Activated naive CD4-positive, alpha-beta T cell treated with Interleukin-2 at 50 U/mL for 16 hours (primary cell): ENCODE results near the gene PJA2.

Experiments used
- DNase-seq: peaks from one replicate; pipeline ENCODE4 v3.0.0-alpha.2; 2020

Gene PJA2

DNA sequence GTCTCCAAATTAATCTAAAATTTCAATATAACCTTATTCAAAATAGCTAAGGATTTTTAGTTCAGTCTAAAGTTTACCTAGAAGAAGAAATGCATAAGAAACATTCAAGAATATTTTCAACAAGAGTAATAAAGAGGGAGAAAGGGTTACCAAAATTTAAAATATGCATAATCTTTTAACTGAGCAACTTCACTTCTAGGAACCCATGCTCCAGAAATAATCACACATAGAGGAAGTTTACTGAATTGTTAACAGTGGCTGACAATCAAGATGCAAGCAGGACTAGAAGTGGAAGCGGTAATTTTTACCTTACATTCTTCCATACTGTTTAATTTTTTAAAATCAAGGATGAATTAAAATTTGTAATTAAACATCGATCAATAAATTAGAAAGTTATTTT lies 1.9 kb downstream of the PJA2 start:
- DNase-seq = no peak

DNA sequence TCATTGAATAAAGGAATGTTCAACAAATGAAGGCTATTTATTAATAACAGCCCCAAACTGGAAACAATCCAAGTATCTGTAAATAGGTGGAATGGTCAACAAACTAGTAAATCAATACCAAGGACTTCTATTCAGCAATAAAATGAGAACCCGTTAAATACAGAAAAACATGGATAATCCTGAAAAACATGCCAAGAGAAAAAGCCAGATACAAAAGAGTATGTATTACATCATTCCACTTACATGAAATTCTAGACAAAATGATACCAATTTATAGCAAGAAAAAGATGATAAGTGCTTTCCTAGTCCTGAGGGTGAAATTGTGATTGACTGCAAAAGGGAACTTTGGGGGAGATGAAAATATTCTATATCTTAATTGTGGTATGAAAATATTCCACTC lies 3.1 kb downstream of the PJA2 start:
- no peak for DNase-seq

DNA sequence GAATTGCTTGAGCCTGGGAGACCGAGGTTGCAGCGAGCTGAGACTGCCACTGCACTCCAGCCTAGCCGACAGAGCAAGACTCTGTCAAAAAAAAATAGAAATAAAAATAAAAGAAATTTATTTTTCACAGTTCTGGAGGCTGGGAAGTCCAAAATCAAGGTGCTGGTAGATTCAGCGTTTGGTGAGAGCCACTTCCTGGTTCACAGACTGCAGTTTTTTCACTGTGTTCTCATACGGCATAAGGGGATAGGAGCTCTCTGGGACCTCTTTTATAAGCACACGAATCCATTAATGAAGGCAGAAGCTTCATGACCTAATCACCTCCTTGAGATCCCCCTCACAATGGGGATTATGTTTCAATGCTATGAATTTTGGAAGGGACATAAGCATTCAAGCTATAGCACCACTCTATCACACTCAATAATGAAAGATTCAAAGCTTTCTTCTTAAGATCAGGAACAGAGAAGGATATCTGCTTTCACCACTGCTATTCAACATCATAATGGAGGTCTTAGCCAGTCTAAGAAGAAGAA lies 5.3 kb downstream of the PJA2 start:
- no peak for DNase-seq

DNA sequence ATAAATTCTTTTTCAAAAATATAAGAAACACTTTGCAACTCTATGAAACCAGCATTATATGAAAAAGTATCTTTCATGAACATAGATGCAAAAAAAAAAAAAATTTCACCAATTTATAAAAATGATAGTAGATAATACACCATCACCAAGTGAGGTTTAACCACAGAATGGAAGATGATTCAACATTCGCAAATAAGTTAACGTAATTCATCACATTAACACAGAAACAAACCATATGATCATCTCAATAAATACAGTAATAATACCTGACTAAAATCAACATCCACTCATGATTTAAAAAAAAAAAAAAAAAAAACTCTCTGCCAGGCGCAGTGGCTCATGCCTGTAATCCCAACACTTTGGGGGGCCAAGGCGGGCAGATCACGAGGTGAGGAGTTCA lies 6.3 kb downstream of the PJA2 start:
- DNase-seq = no peak

DNA sequence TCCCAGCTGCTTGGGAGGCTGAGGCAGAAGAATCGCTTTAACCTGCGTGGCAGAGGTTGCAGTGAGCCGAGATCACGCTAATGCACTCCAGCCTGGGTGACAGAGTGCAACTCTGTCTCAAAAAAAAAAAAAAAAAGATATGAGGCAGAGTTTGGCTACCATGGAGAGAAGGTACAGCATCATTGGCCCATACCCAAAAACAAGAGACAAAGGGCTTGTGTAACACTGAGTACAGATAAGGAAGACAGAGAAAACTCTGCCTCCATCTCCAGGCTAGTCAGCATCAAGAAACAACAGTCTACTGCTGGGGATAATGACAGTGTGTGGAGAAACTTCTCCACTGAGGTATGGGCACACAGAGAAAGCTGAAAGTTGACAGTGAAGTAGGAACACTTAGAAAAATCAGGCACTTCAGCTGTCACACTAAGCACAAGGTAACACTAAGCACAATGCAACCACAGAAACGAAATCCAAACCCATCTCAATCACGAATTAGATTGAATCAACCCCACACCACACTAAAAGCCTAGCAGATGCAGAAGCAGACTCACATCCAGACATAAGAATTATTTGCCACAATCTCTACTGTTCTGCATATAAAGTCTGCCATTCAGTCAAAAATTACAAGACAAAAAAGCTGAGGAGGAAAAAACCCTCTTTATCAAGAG lies 10.5 kb downstream of the PJA2 start:
- DNase-seq = no peak

DNA sequence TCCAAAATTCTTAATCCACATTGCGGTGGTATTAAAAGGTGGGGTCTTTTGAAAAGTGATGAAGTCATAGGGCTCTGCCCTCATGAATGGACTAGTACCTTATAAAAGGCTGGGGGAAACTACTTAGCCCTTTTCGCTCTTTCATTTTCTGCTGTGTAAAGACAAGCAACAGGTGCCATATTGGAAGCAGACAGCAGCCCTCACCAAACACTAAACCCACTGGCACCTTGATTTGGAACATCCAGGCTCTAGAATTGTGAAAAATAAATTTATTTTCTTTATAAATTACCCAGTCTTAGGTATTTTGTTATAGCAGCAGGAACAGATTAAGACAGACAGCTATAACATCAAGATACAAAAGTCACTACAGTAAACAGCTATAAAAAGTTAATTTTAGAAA lies 12.8 kb downstream of the PJA2 start:
- no peak for DNase-seq

DNA sequence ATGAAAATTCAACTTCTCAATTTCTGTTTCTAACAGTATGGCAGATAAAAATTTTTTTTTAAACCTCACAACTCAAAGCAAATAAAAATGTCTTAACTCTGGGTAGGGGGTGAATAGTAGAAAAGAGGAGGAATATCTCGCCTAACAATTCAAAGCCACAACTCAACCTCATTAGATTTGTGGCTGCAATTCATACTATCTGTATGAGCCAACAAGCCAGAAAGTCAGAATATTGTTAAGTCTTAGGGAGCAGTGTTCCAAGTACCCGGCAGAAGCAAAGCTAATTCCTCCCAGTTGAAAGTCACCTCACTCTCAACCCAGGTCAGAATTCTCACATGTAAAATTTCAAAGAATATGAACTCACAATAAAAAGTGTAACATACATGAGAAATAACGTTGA lies 15.0 kb downstream of the PJA2 start:
- no peak for DNase-seq

DNA sequence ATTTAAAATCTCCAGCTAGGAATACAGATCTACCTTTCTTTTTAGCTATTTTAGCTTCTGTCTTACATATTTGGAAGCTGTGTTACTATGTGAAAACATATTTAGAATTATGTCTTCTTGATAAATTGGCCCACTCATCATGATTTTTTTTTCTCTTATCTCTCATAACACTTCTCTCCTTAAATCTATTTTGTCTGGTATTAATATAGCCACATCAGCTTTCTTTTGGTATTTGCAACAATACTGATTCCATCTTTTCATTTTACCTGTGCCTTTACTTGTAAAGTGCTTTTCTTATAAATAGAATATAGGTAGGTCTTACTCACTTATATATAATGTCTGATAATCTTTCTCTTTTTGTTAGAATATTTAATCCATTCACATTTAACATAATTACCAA lies 19.6 kb downstream of the PJA2 start:
- DNase-seq = no peak

DNA sequence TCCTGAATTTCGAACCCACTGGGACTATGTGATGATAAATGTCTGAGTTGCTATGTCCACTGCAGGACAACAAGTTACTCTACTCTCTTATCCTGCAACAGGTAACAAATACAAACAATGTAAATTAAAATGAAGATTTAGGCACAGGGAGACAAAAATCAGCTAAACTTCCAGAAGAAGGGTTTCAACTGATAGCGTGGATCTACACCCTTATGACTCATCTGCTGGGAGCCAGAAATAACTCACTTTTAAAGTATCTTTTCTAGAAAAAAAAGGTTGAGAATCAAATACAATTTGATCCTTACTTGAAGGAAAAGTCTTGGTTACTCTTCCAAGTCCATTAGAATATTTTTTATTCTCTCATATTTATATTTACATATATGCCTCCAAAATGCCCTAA lies 21.4 kb downstream of the PJA2 start:
- no peak for DNase-seq

DNA sequence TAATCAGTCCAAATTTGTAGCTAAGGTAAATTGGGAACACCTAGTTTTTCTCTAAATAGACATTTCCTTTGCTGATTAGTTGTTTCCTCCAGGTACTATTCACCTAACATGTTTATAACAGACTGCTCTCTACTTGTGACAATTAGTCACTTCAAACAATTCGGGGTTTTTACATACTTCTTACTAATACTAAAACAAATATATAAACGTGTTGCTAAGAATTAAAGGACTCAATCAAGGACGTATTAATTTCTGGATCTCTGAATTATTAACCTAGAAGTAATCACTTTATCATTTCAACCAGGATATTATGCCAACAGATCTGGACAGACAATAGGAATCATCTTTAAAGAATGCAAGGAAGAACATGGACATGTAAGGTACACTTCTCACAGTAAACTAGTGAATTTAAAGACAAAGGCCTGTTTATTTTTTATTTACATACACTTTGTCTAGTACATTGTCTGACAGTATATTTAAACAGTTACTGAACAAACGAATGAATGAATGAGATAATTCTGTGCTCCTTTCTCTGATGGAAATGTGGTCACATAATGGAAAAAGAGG lies 22.3 kb downstream of the PJA2 start:
- no peak for DNase-seq

DNA sequence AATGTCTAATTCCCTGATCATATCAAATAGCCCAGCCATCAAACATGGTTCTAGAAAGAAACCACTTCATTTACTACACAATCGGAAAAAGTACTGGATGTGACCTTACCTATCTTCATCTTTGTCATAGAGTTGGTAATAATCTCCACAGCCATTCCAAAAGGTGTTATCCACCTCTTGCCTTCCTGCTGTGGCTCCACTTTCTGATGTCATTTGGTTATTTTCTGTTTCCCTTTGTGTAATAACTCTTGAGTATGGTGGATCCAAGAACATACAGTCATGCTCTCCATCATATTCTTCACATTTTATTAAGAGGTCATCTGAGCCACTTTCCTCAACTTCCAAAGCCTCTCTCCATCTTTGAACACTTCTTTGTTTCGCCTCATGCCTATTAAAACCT lies 31.7 kb downstream of the PJA2 start:
- no peak for DNase-seq

DNA sequence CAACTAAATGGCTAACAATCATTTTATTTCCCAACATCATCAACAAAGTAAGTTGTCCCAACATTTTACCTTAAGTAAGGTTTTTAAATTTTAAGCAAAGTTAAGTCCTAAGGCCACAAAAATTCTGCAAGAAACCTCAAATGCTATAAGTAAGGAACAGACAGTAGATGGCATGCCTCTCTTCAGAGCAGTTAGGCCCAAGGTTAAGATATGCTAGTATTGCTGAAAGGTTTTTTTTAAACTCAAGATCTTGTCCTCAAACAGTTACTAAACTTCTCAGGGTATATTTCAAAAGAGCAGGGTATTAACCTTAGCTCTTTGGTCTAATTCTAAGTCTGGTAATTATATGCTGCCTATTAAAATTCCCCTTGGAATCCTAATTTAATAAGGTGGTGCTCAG lies 35.1 kb downstream of the PJA2 start:
- no peak for DNase-seq

DNA sequence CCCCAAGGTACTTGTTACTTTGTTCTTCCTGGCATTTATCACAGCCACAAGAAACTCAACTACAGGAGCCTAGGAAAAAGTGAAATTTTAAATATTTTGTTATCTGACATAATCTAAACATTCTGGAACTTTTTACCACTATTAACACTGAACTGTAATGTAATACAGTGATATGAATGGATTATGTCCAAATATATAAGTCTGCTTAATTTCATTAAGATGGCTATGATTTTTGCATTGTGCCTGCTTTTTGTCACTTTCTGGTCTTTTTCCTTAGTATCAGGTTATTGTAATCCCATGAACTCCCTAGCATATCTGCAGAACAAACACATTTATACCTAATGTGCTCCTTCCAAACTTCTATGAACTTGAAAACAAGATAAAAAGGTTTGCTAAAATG lies 35.8 kb downstream of the PJA2 start:
- DNase-seq = no peak

DNA sequence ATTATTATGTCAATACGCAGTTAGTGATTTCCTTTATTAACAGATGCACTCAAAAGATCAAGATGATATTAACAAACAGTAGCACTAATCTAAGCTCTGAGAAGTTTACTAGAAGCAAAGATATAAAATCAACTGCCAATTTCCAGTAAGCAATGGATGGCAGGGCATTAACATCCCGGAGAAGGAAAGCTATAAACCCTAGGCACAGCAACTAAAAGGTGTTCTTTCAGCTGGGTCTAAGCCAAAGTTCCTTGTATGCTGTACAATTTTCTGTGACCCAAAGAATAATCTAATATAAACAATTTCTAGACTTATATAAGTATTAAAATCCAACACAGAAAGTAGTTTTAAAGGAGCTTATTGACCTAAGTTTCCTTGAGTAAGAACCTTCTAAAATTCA lies 39.4 kb downstream of the PJA2 start:
- DNase-seq = no peak

DNA sequence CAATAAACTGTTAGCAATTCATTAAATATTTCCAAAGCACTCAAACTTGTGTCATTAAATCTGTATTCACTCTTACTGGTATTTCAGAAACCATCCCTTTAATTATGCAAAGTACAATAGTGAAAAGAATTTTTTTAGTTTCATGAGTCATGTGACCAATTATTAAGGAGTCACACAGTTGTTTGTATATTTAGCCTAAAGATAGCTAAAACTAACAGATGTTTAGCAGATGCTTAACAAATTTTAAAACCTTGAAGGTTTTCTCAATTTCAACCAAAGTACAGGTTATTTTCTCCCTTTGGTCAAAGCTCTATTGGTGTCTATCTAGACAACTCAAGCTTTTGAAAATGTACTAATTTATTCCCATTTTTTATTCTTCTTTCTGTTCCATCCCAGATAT lies 44.1 kb downstream of the PJA2 start:
- DNase-seq = no peak

DNA sequence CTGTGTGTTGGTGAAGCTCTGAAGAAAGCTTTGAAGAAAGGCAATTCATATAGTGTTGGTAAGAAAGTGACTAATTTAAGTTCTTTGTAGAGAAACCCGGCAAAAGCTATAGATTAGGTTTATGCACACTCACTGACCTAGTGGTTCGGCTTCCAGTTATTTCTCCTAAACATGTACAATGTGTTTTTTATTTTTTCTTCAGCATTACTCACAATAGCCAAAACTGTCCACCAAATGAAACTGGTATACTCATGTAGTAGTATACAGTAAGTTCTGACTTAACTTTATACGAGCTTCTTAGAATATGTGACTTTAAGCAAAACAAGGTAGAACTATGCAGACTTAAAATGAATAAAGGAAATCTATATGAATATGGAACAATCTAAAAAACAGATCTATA lies 44.8 kb downstream of the PJA2 start:
- DNase-seq = no peak

DNA sequence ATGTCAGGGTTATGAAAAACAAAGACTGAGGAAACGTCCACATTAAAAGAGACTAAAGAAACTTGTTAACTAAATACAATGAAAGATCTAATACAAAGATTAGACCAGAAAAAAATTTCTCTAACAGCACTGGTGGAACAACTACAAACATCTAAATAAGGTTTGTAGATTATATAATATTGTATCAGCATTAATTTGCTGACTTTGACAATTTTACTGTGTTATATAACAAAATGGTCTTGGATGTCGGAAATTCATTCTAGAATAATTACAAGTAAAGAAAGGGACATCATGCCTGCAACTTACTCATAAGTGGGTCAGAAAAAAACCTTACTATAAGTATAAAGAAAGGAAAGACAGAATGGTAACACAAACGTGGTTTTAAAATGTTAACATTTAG lies 50.1 kb downstream of the PJA2 start:
- no peak for DNase-seq

DNA sequence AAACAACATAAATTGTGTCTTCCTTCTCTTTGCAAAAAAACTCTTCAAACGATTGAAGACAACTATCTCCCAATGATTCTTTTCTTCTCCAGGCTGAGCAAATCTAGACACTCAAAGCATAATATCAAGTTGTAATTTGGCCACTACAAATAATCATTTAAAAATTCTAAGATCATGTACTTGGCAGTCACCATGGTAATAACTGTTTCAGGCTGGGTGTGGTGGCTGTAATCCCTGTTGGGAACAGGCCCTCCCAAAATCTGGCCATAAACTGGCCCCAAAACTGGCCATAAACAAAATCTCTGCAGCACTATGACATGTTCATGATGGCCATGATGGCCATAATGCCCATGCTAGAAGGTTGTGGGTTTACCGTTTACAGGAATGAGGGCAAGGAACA lies 52.0 kb downstream of the PJA2 start:
- no peak for DNase-seq

DNA sequence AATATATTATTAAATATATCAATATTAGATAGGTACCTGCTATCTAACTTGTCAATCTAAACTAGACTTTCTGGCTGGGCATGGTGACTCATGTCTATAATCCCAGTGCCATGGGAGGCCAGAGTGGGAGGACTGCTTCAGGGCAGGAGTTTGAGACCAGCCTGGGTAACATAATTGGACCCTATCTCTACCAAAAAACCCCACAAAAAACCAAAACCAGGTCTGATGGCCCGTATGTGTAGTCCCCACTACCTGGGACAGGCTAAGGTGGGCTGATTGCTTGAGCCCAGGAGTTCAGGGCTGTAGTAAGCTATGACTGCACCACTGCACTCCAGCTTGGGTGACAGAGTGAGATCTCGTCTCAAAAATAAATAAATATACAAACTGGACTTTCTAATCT lies 55.0 kb downstream of the PJA2 start:
- DNase-seq = no peak

DNA sequence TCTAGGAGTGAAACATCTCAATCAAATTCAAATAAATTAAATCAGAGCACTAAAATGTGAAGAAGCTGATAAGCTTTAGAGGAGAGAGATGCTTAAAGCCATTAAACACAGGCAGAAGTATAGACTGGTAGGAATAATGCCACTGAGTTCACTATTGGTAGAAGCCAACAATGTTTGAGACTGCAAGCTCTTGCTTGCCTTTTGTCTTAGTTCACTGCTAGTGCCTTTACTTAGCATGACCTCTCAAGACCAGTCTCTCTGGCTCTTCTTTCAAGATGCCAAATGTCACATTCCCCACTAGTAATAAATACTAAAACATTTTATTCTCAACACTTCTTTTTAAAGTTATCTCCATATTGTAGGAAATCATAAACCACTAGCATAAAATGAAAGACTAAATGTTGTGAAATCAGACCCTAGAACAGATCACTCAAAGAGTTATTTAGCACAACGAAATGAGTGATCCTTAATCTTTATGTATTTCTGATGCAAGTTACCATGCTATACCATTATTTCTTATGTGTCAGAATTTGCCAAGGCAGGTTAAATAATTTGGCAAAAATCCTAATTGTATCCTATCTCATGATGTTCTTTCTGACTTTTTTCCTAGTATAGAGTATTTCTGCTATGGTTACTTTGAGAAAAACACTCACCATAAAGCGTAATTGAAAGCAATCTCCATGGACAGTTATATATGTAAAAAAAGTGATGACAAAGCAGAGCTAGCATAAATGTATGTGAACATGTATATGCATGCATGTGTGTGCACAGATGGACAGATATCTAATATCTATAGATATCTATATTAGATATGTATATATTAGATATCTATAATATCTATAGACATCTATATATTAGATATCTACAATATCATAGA lies 57.5 kb downstream of the PJA2 start:
- no peak for DNase-seq

DNA sequence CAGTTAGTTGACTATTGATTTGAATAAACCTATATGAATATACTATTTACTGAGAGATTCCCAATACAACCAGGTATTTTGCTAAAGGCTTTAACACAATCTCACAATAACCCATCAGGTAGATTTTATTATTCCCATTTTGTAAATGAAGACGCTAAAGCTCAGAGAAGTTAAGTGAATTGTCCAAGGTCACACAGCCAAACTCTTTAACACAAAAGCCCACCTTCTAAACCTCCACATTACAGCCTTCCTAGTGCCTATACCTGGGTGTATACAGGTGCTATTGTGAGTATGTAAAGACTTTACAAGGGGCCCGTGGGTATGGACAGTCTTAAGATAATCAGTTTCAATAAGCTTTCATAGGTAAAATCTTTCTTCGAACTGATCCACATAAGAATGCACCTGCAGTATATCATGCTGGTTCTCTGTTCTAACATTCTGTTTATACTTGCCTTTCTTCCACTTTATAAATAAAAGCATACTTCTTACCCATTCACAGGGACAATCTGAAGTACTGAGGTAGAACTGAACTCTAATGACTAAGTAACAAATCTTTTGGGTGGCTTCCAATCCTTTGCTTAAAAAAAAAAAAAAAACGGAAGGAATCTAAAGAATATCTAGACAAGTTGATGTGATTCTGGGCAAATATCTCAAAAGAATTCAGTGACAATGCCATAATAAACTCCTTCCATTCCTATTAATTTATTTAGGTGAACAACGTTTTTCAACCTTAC lies 59.1 kb downstream of the PJA2 start:
- no peak for DNase-seq

DNA sequence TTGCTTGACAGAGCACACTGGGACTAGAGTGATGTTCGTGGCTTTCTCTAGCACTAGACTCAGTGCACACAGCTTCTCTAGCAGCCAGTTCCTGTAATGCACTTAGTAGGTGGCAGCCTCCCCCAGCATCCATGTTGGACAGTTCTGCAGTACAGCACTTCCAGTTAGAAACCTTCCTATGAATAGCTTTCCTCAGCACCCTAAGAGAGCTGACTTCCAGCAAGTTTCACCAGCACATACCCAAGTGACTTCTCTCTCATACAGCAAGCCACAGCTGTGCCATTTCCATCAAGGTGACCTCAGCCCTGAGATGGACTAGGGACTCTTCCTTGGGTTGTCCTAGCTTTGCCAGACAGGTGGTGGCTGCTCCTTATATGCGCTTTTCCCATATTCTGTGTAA lies 60.4 kb downstream of the PJA2 start:
- no peak for DNase-seq

DNA sequence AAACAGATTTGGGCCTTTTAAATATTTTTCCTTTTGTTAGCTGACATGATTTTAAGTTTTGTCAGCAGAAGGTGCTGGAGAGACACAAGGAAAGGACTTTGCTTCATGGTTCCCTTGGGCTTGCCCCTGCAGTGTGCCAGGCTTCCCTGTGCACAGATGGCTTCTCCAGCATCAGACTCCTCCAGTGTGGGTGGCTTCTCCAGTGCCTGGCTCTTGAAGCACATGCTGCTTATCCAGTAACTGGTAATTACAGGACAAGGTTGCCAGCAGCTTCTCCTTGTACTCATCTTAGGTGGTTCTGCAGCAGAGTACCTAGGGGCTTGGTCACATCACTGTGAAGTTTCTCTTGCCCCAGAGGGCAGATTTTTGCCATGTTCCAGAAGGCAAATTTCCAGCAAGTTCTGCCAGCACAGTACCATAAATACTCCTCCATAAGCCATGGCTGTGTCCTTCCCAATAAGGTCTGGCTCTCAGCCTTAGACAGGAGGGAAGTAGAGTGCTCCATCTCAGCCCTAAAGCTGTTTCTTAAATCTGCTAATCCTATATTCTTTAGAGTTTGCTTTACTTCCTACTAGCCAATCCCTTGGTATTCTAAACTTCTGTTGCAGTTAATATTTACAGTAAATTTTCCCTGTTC lies 62.4 kb downstream of the PJA2 start:
- DNase-seq = no peak
